ENCODE measurements around the gene AQP7. TPM values are rescaled to one million over a fixed set of nuclear protein-coding genes. Genes with fewer than 3 reads are reported as not detected.
A peak's percentile ranks its signal among the peaks of the same experiment; 100 is the strongest.

The AQP7 gene
- total and polyA plus RNA-seq, 10 donors = 0.26 to 3.2 (median 1.7) TPM

DNA sequence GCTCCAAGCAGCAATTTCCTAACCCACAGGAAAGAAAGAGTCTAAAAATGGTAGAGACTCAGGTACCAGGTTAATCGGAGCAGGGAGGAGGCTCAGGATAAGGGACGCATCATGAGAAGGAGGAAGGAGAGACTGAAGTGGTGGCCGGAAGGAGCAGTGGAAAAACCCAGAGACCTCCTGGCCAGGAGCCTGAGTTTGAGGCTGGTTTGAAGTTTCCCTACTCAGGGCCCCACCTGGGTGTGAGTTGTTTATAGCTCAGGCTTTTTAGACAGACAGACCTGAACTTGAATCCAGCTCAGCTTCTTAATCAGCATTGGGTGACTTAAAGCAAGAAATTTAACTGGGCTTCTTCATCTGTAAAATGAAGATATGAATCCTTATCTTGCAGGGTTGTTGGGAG lies 11.9 kb upstream of the AQP7 start:
- Histone ChIP-seq H3K9me3 (no peaks in the 10 kb centered on the region), H3K36me3 (no peaks in the 10 kb centered on the region), H3K4me3 (no peak overlapping the region), H3K27ac (peak overlapping the region in 1 of 8 donors; percentile 51), H3K4me1 (peaks cover 0 to 33% (median 19%) of the 10 kb centered on the region in 6 donors), H3K27me3 (replicated peaks in 1 of 7) (no peaks in the 10 kb centered on the region)
- TF ChIP-seq POLR2A (IDR thresholded peaks at IDR 0.05) (no peak), POLR2AphosphoS5 (IDR thresholded peaks at IDR 0.05) (no peak)
- TF ChIP-seq, protein P1, sequence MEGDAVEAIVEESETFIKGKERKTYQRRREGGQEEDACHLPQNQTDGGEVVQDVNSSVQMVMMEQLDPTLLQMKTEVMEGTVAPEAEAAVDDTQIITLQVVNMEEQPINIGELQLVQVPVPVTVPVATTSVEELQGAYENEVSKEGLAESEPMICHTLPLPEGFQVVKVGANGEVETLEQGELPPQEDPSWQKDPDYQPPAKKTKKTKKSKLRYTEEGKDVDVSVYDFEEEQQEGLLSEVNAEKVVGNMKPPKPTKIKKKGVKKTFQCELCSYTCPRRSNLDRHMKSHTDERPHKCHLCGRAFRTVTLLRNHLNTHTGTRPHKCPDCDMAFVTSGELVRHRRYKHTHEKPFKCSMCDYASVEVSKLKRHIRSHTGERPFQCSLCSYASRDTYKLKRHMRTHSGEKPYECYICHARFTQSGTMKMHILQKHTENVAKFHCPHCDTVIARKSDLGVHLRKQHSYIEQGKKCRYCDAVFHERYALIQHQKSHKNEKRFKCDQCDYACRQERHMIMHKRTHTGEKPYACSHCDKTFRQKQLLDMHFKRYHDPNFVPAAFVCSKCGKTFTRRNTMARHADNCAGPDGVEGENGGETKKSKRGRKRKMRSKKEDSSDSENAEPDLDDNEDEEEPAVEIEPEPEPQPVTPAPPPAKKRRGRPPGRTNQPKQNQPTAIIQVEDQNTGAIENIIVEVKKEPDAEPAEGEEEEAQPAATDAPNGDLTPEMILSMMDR (IDR thresholded peaks at IDR 0.05 in 8 of 11, conservative IDR thresholded peaks at IDR 0.05 in 3 of 11) = no peak
- intact Hi-C loops (cut with DNase I; ENCODE audit: low total_unique reads) = no loop called here
- no peak for DNase-seq
- 28 to 46% (median 40%) methylated on average over 3 of the region's 3 CpGs for WGBS, 5 donors

DNA sequence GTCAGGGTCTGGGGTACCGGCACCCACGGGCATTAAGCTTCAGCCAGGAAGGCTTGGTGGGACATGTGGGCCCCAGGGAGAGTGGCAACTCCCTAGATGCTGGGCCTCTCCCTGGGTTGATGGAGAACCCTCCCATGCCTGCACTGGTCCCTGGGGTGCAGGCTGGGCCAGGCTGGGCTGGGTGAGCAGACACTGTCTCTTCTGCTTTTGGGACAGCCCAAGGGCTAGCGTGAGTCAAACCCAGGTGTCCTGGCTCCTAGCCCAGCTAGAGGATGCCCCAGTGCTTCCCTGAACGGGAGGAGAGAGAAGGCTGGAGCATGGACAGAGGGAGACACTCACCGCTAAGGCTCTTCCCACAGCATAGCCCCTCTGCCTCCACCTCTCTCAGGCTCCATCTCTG lies 5.7 kb upstream of the AQP7 start:
- H3K27ac ChIP-seq = no peak overlapping the region
- peaks cover 0 to 22% (median 9%) of the 10 kb centered on the region in 6 donors for H3K4me1 ChIP-seq
- TF ChIP-seq POLR2AphosphoS5 (IDR thresholded peaks at IDR 0.05) = no peak
- TF ChIP-seq, protein P1 (IDR thresholded peaks at IDR 0.05 in 8 of 11, conservative IDR thresholded peaks at IDR 0.05 in 3 of 11) = no peak
- TF ChIP-seq POLR2A (IDR thresholded peaks at IDR 0.05) = no peak
- no peak for DNase-seq
- no peaks in the 10 kb centered on the region for H3K27me3 ChIP-seq (replicated peaks in 1 of 7)
- 69 to 86% (median 80%) methylated on average over 4 to 5 of the region's 5 CpGs for WGBS, 5 donors
- intact Hi-C loops (cut with DNase I; ENCODE audit: low total_unique reads) = no loop called here
- H3K36me3 ChIP-seq = no peaks in the 10 kb centered on the region
- no peak overlapping the region for H3K4me3 ChIP-seq
- H3K9me3 ChIP-seq = no peaks in the 10 kb centered on the region

DNA sequence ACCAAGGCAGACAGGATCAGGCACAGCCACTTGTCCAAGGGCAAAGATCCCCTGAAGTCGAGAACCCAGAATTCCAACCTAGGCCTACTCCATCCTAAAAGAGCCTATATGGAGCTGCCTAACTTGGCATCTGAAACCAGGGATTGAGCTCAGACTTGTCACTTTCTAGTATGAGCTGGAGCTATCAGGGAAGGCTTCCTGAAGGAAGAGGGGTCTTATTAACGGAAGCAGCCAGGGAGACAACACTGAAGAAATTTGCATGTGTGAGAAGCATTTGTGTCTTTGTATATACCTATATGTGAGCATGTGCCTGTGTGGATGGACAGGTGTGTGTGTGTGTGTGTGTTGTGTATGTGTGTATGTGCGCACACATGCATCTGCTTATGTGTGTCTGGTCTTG lies 4.7 kb upstream of the AQP7 start:
- intact Hi-C loops (cut with DNase I; ENCODE audit: low total_unique reads) = no loop called here
- H3K4me3 ChIP-seq = no peak overlapping the region
- no peak overlapping the region for H3K27ac ChIP-seq
- peaks cover 0 to 32% (median 14%) of the 10 kb centered on the region in 6 donors for H3K4me1 ChIP-seq
- H3K36me3 ChIP-seq = no peaks in the 10 kb centered on the region
- DNase-seq = no peak
- no peaks in the 10 kb centered on the region for H3K9me3 ChIP-seq
- TF ChIP-seq POLR2AphosphoS5 (IDR thresholded peaks at IDR 0.05) = no peak
- TF ChIP-seq, protein P1 (IDR thresholded peaks at IDR 0.05 in 8 of 11, conservative IDR thresholded peaks at IDR 0.05 in 3 of 11) = no peak
- no peak for TF ChIP-seq POLR2A (IDR thresholded peaks at IDR 0.05)
- 88 to 96% (median 95%) methylated on average over 3 of the region's 3 CpGs for WGBS, 5 donors
- H3K27me3 ChIP-seq (replicated peaks in 1 of 7) = no peaks in the 10 kb centered on the region

DNA sequence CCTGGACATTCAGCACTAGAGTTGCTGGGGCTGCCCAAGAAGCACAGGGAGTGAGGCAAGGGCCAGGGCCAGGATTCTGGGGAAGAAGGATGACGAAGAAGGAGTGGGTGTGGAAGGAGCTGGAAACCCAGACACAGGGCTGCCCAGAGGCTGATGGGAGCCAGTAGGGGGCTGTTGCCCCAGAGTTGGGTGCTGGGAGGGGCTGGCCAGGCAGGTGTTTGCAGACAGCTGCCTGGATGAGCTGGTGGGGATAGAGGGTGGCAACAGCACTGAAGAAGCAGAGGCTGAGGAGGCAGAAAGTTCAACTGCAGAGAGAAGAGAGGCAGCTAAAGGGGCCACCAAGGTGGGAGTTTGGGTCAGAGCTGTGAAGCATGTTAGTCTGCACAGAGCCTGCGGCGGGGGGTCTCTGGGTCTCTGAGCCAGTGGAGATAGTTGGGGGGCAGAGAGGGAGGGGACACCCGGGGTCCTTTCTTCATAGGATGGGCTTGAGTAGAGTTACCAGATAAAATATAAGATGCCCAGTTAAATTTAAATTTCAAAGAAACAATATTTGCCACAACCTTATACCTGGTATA lies 2.5 kb upstream of the AQP7 start:
- 84 to 93% (median 86%) methylated on average over 4 of the region's 4 CpGs for WGBS, 5 donors
- no peaks in the 10 kb centered on the region for H3K36me3 ChIP-seq
- H3K27me3 ChIP-seq (replicated peaks in 1 of 7) = no peaks in the 10 kb centered on the region
- H3K9me3 ChIP-seq = no peaks in the 10 kb centered on the region
- no peak for DNase-seq
- intact Hi-C loops (cut with DNase I; ENCODE audit: low total_unique reads) = no loop called here
- H3K4me1 ChIP-seq = peaks cover 0 to 34% (median 16%) of the 10 kb centered on the region in 6 donors
- TF ChIP-seq POLR2AphosphoS5 (IDR thresholded peaks at IDR 0.05) (no peak), POLR2A (IDR thresholded peaks at IDR 0.05) (no peak)
- TF ChIP-seq, protein P1 (IDR thresholded peaks at IDR 0.05 in 8 of 11, conservative IDR thresholded peaks at IDR 0.05 in 3 of 11) = no peak
- peak overlapping the region in 5 of 8 donors; percentile 32 to 70 (median 51) for H3K27ac ChIP-seq
- H3K4me3 ChIP-seq = no peak overlapping the region
